SK-N-MC (cell line): Measurements from ENCODE around the gene ST8SIA4.

Experiments used
- EZH2 ChIP-seq: fragments of 200-600 bp; sonication (generic); IDR thresholded peaks from one replicate; pipeline ENCODE4 v1.6.1; 2017; ENCODE audit warnings: antibody characterized with exemption
- POLR2AphosphoS5 ChIP-seq: IDR thresholded peaks from 2 replicates; pipeline ENCODE4 v1.6.1; 2012; ENCODE audit warnings: mild to moderate bottlenecking, low read depth, low read length, borderline replicate concordance

GRCh38 chr5:100903039-100903887 lies at the start of gene ST8SIA4:
- TF ChIP-seq EZH2 (no peak), POLR2AphosphoS5 (no peak; the same call in 1 of the 2 replicates)
